ENCODE measurements around the gene KTI12.

The KTI12 gene

GRCh38 chr1:52059321-52059720 lies 25.7 kb upstream of the KTI12 start:
- Histone ChIP-seq H3K4me2 (peak overlapping the region; percentile 0; the same call in 1 of the 2 replicates), H3K4me1 (ENCODE audit: low read depth, poor library complexity, severe bottlenecking) (peaks cover 36% of the 10 kb centered on the region), H3K9ac (no peak overlapping the region), H3K4me3 (IDR thresholded peaks at IDR 0.05; ENCODE audit: insufficient read depth, low read depth, low read length) (no peak overlapping the region), H2AFZ (ENCODE audit: low read depth) (no peak overlapping the region), H3K79me2 (ENCODE audit: insufficient read depth, low read depth) (peaks cover 78% of the 10 kb centered on the region), H3K36me3 (ENCODE audit: insufficient read depth) (no peaks in the 10 kb centered on the region; the same call in 1 of the 2 replicates), H3K27me3 (ENCODE audit: insufficient read depth, low read depth) (no peaks in the 10 kb centered on the region), H4K20me1 (ENCODE audit: insufficient read depth) (peaks cover 22% of the 10 kb centered on the region; the same call in 1 of the 2 replicates), H3K27ac (no peak overlapping the region)
- no peak for TF ChIP-seq CTCF (conservative IDR thresholded peaks at IDR 0.05; ENCODE audit: low read depth, low read length)

GRCh38 chr1:52057876-52058415 lies 24.3 kb upstream of the KTI12 start:
- H3K36me3 ChIP-seq (ENCODE audit: insufficient read depth): no peaks in the 10 kb centered on the region; the same call in 1 of the 2 replicates
- no peak overlapping the region for H3K9ac ChIP-seq
- H3K4me1 ChIP-seq (ENCODE audit: low read depth, poor library complexity, severe bottlenecking): peaks cover 48% of the 10 kb centered on the region
- TF ChIP-seq CTCF (conservative IDR thresholded peaks at IDR 0.05; ENCODE audit: low read depth, low read length): no peak
- H2AFZ ChIP-seq (ENCODE audit: low read depth): no peak overlapping the region
- peak overlapping the region; percentile 98 for H3K4me2 ChIP-seq
- H3K27me3 ChIP-seq (ENCODE audit: insufficient read depth, low read depth): no peaks in the 10 kb centered on the region
- no peak overlapping the region for H3K27ac ChIP-seq
- peaks cover 22% of the 10 kb centered on the region; the same call in 1 of the 2 replicates for H4K20me1 ChIP-seq (ENCODE audit: insufficient read depth)
- peaks cover 78% of the 10 kb centered on the region for H3K79me2 ChIP-seq (ENCODE audit: insufficient read depth, low read depth)
- no peak overlapping the region for H3K4me3 ChIP-seq (IDR thresholded peaks at IDR 0.05; ENCODE audit: insufficient read depth, low read depth, low read length)

- peaks cover 22% of the 10 kb centered on the region; the same call in 1 of the 2 replicates for H4K20me1 ChIP-seq (ENCODE audit: insufficient read depth)
- H2AFZ ChIP-seq (ENCODE audit: low read depth): no peak overlapping the region; the same call in 1 of the 2 replicates
- no peaks in the 10 kb centered on the region; the same call in 1 of the 2 replicates for H3K36me3 ChIP-seq (ENCODE audit: insufficient read depth)
- H3K27me3 ChIP-seq (ENCODE audit: insufficient read depth, low read depth): no peaks in the 10 kb centered on the region
- peaks cover 48% of the 10 kb centered on the region for H3K4me1 ChIP-seq (ENCODE audit: low read depth, poor library complexity, severe bottlenecking)
- peak overlapping the region; percentile 74 for H3K27ac ChIP-seq
- H3K79me2 ChIP-seq (ENCODE audit: insufficient read depth, low read depth): peaks cover 71% of the 10 kb centered on the region
- no peak for TF ChIP-seq CTCF (conservative IDR thresholded peaks at IDR 0.05; ENCODE audit: low read depth, low read length)
- peak overlapping the region; percentile 97 for H3K4me3 ChIP-seq (IDR thresholded peaks at IDR 0.05; ENCODE audit: insufficient read depth, low read depth, low read length)
- peak overlapping the region; percentile 92; the same call in 1 of the 2 replicates for H3K9ac ChIP-seq
- peak overlapping the region; percentile 98 for H3K4me2 ChIP-seq
Measured at GRCh38 chr1:52057255-52057654, 23.6 kb upstream of the KTI12 start.

- H3K9ac ChIP-seq: peak overlapping the region; percentile 92
- H3K79me2 ChIP-seq (ENCODE audit: insufficient read depth, low read depth): peaks cover 70% of the 10 kb centered on the region
- peak overlapping the region; percentile 98 for H3K4me2 ChIP-seq
- H3K27me3 ChIP-seq (ENCODE audit: insufficient read depth, low read depth): no peaks in the 10 kb centered on the region
- TF ChIP-seq CTCF (conservative IDR thresholded peaks at IDR 0.05; ENCODE audit: low read depth, low read length): no peak; the same call in 1 of the 2 replicates
- peak overlapping the region; percentile 97 for H3K4me3 ChIP-seq (IDR thresholded peaks at IDR 0.05; ENCODE audit: insufficient read depth, low read depth, low read length)
- H3K36me3 ChIP-seq (ENCODE audit: insufficient read depth): no peaks in the 10 kb centered on the region; the same call in 1 of the 2 replicates
- peak overlapping the region; percentile 91 for H2AFZ ChIP-seq (ENCODE audit: low read depth)
- H3K27ac ChIP-seq: peak overlapping the region; percentile 74
- H4K20me1 ChIP-seq (ENCODE audit: insufficient read depth): peaks cover 22% of the 10 kb centered on the region; the same call in 1 of the 2 replicates
- peaks cover 48% of the 10 kb centered on the region for H3K4me1 ChIP-seq (ENCODE audit: low read depth, poor library complexity, severe bottlenecking)
Measured at GRCh38 chr1:52056937-52057231, 23.3 kb upstream of the KTI12 start.
